NOMO-1 treated with dmso at 0.1 percent for 144 hours (cell line): ENCODE results near the gene FABP6.
"Not testable (repeated sequence)": the region's sequence is repeated elsewhere in the genome, so short reads cannot be mapped to it uniquely, and the experiment has no call there.

Experiments used
- DNase-seq: peaks from one replicate; lab custom pipeline; 2025; ENCODE audit not compliant: unreplicated experiment; lab: John Stamatoyannopoulos, UW

The FABP6 gene

GRCh38 chr5:160219356-160219755 is 9.9 kb upstream of the FABP6 start:
- no peak for DNase-seq

DNA sequence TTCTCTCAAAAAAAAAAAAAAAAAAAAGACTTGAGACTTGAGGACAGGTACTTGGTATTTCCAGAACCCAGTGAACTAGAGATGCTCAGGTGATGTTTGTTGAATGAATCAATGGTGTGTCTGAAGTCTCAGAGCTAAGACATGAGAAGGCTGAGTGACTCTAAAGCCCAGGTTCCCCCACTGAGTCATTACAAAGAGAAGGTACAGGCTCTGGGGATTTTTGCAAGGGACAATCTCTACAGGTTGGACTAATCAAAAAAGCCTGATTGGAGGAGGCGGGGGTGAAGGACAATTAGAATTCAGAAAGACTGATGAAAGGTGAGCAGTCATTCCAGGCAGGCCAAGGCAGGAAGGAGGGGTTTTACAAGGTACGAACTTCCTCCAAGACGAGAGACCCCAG is 8.2 kb upstream of the FABP6 start:
- no peak for DNase-seq

- DNase-seq, result no peak
These were observed 2.3 kb upstream of the FABP6 start for GRCh38 chr5:160227012-160227411.

DNA sequence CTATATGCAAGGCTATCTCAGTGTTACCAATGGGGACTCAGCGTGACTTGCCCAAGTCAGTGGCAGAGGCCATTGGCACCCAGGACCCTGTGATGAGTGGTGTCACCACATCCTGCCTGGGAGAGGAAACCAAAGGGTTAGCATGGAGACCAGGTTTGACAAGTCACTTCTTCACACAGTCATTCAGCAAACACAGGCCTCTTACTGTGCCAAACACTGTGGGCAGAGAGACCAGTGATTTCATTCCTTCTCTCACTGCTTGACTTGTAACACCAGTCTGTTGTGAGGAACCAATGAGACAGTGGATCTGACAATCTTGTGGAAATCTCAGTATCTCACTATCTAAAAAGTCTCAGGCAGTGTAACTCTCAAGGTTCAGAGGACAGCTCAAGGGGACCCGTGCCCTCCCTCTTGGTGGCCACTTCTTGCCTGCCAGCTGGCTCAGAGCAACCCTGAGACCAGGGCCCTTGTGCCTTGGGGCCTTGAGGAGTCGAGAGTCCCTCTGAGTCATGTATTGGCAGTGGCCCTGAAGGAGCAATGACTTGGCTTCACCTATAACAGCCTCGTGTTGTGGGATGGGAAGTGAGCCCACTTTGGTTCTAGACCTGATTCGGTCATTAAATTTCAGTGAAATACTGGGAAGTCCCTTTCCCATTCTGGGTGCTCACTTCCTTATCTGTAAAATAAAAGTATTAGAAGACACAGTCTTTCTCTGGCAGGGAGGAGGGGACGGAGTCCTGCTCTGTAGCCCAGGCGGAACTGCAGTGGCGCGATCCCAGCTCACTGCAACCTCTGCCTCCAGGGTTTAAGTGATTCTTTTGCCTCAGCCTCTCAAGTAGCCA is 1.6 kb downstream of the FABP6 start:
- DNase-seq, result no peak

- no peak for DNase-seq
These were observed 2.6 kb downstream of the FABP6 start for GRCh38 chr5:160231783-160232342.

- DNase-seq, result no peak
These were observed 3.9 kb downstream of the FABP6 start for GRCh38 chr5:160233215-160233614.

DNA sequence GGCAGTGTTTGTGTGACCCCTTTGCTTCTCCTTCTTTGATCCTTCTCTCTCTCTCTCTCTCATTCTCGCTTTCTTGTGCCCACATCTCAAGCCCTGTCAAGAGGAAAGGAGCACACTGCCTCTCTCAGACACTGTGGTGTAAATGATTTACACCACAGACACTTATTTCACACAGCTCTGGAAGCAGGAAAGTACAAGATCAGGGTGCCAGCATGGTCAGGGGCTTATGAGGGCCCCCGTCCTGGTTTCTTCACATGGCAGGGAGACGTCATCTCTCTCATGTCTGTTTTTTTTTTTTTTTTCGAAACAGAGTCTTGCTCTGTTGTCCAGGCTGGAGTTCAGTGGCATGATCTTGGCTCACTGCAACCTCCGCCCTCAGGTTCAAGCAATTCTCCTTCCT is 6.4 kb downstream of the FABP6 start:
- no peak for DNase-seq

- DNase-seq, result no peak
These were observed 8.3 kb downstream of the FABP6 start for GRCh38 chr5:160237571-160238093.

GRCh38 chr5:160240350-160240749 is 11.0 kb downstream of the FABP6 start:
- no peak for DNase-seq

DNA sequence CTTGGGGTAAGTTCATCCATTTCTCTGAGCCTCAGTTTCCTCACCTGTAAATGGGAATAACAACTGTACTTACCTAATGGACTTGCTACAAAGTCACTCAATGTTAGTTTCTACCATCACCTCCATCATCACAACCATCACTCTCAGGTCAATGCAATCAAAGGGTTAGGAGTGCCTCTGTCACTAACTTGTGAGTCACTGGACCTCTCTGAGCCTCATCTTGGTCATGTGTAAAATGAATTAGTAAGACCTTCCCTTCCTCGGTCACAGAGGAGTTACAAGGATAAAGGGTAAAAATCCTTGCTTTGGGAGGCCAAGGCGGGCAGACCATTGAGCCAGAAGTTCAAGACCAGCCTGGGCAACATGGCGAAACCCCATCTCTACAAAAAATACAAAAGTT is 12.8 kb downstream of the FABP6 start:
- DNase-seq, result no peak

GRCh38 chr5:160245506-160246086 is 16.3 kb downstream of the FABP6 start:
- no peak for DNase-seq

- DNase-seq, result not testable (repeated sequence)
These were observed 20.3 kb downstream of the FABP6 start for GRCh38 chr5:160249570-160249969.

GRCh38 chr5:160250226-160250625 is 20.9 kb downstream of the FABP6 start:
- DNase-seq, result no peak

DNA sequence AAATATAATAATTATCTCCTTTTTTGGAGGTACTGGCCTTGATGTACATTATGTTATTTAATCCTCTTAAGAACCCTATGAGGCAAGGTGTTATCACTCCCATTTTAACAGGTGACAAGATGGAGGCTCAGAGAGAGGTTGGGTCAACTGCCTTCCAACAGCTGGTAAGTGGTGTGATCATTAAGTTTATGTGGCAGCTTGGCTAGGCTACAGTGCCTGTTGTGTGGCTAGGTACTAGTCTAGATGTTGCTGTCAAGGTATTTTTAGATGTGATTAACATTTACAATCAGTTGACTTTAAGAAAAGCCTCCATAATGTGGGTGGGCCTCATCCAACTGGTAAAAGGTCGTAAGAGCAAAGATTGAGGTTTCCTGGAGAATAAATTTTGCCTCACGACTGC is 21.5 kb downstream of the FABP6 start:
- DNase-seq, result no peak

DNA sequence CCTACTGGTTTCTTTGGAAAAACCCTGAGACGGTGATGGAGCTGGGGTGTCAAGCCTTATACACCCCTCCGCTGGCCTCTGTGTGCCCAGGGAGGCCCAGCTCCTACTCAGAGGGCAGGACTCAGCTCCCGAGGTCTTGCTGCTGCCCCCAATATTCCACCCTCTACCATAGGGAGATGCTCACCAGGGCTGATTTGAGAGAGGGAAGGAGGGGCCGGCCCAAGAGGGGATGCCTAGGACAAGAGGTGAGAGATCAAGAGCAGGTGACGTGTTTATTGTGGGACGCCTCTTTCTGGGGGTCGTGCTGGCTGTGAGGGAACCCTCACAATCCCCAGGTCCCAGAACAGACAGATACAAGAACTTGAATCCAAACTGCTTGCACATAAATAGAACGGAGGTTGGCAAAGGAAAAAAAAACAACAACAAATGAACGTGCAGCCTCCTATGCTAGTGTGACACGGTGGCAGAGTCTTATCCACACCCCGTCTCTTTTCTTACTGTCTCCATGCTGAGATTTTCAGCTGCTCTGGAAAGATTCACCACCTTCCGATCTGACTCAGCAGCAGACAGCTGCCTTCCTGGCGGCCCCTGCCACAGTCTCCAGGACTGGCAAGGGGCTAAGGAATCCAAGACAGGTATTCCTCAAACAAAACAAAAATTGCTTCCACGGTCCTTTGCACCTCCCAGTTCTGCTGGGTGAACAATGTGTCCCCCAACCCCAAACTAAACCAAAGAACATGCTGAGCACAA is 22.3 kb downstream of the FABP6 start:
- no peak for DNase-seq

- DNase-seq, result no peak
These were observed 23.6 kb downstream of the FABP6 start for GRCh38 chr5:160252916-160253315.

- DNase-seq, result no peak
These were observed 24.1 kb downstream of the FABP6 start for GRCh38 chr5:160253441-160253840.

- DNase-seq, result no peak
These were observed 25.4 kb downstream of the FABP6 start for GRCh38 chr5:160254706-160255105.

- no peak for DNase-seq
These were observed 30.0 kb downstream of the FABP6 start for GRCh38 chr5:160259341-160259740.

DNA sequence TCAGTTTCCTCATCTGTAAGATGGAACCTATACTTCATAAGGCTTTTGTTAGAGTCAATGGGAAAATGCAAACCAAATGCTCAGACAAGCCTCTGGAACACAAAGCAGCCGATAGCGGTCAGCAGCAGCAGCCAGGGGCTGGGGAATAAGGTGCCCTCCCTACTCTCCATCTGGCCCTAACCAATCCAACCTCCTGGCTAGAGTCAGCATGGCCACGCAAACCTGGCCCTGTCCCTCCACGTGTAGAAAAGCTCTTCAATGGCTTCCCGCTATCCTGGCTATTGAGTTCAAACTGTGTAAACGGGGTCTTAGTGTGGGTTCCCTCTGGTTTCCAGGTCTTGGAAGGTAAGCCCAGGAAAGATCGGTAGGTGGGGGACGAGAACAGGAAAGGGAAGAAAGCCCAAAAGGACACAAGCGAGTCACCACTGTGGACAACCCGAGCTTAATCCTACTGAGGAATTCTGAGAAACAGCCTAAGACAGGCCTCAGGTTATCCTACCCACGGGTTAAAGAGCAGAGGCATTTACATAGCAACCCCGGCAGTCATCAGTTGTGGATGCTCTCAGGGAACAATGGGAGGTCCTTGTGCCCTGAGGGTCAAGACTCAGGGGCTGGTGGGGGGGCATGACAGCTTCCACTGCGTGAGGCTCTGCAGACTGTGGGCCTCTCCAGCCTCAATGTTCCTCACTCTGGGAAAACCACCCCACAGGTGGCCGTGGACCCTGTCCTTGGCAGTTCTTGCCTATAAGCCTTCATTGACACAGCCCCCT is 30.9 kb downstream of the FABP6 start:
- no peak for DNase-seq
